Prostate gland (tissue), 2 donors: ENCODE results near the gene MRPL44.

ENCODE experiments used
- POLR2AphosphoS5 ChIP-seq: sonication (generic); formaldehyde crosslinking; IDR thresholded peaks from one replicate; pipeline ENCODE4 v1.6.1; 2017; ENCODE audit warnings: antibody characterized with exemption
- TF ChIP-seq, protein P1 (sequence below), 4 experiments: fragments of 200-600 bp in 2 of 4; fragments of 450-650 bp in 2 of 4; sonication (generic) in 2 of 4; IDR thresholded peaks; 1 replicate in 3 of 4; 2 replicates in 1 of 4; pipeline ENCODE4 v1.5.1; 2016 to 2019; ENCODE audit warnings: antibody characterized with exemption in 4 of 4, mild to moderate bottlenecking in 2 of 4, moderate library complexity in 2 of 4

DNA sequence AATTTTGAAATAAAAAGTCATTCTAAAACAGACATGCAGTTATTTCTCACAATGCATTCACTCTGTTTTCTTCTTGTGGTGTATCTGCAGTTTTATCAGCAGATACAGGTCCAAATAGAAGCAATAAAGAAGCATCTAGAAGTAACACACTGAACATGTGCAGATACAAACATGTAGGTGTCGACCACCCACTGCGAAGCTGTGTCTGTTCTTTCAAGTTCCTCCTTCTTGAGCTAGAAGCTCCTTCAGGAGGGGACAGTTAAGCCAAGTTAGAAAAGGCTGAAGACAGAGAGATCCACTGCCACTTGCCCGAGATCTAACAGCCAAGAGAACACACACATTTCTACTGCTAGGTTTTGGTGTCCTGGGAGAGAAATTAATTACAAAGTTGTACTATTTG lies 42.2 kb upstream of the MRPL44 start:
- TF ChIP-seq, protein P1, sequence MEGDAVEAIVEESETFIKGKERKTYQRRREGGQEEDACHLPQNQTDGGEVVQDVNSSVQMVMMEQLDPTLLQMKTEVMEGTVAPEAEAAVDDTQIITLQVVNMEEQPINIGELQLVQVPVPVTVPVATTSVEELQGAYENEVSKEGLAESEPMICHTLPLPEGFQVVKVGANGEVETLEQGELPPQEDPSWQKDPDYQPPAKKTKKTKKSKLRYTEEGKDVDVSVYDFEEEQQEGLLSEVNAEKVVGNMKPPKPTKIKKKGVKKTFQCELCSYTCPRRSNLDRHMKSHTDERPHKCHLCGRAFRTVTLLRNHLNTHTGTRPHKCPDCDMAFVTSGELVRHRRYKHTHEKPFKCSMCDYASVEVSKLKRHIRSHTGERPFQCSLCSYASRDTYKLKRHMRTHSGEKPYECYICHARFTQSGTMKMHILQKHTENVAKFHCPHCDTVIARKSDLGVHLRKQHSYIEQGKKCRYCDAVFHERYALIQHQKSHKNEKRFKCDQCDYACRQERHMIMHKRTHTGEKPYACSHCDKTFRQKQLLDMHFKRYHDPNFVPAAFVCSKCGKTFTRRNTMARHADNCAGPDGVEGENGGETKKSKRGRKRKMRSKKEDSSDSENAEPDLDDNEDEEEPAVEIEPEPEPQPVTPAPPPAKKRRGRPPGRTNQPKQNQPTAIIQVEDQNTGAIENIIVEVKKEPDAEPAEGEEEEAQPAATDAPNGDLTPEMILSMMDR (IDR thresholded peaks at IDR 0.05): no peak
- no peak for TF ChIP-seq POLR2AphosphoS5
